HepG2 (cell line): Measurements from ENCODE around the gene SPHK1. TPM values are rescaled to one million over a fixed set of nuclear protein-coding genes. Genes with fewer than 3 reads are reported as not detected.

ENCODE experiments used
- BCL6 ChIP-seq: IDR thresholded peaks from 2 replicates; pipeline ENCODE4 v1.6.1; 2016; ENCODE audit warnings: missing genetic modification reagents, missing compliant biosample characterization
- BORCS8-MEF2B ChIP-seq: sonication (generic); formaldehyde crosslinking; IDR thresholded peaks from 2 replicates; pipeline ENCODE4 v1.8.0; 2022; ENCODE audit warnings: mild to moderate bottlenecking, missing genetic modification reagents
- CHCHD3 ChIP-seq: sonication (generic); formaldehyde crosslinking; IDR thresholded peaks from 2 replicates; pipeline ENCODE4 v1.8.0; 2022; ENCODE audit warnings: mild to moderate bottlenecking, missing genetic modification reagents, moderate library complexity
- DBP ChIP-seq: sonication (generic); formaldehyde crosslinking; IDR thresholded peaks from 2 replicates; pipeline ENCODE4 v1.4.0; 2020; ENCODE audit warnings: missing genetic modification reagents; ENCODE audit errors: not compliant biosample characterization
- GPN1 ChIP-seq: sonication (generic); formaldehyde crosslinking; IDR thresholded peaks from 2 replicates; pipeline ENCODE4 v1.5.1; 2020; ENCODE audit warnings: missing genetic modification reagents, borderline replicate concordance
- HNRNPLL ChIP-seq: fragments of 200-400 bp; formaldehyde crosslinking; IDR thresholded peaks from 2 replicates; pipeline ENCODE4 v1.6.1; 2017; ENCODE audit warnings: mild to moderate bottlenecking, low read depth, low read length; ENCODE audit not compliant: poor library complexity, severe bottlenecking
- KAT2B ChIP-seq: fragments of 150-350 bp; IDR thresholded peaks from 2 replicates; pipeline ENCODE4 v1.6.1; 2014; ENCODE audit warnings: low read depth, low read length, borderline replicate concordance
- KAT7 ChIP-seq: IDR thresholded peaks from 2 replicates; pipeline ENCODE4 v1.6.1; 2018; ENCODE audit warnings: borderline replicate concordance, missing compliant biosample characterization
- KDM4B ChIP-seq: sonication (generic); formaldehyde crosslinking; IDR thresholded peaks from 2 replicates; pipeline ENCODE4 v1.4.0; 2020; ENCODE audit warnings: missing genetic modification reagents
- PLRG1 ChIP-seq: fragments of 450-650 bp; conservative IDR thresholded peaks from 2 replicates; pipeline ENCODE4 v1.6.1; 2016
- PRDM15 ChIP-seq: sonication (generic); formaldehyde crosslinking; IDR thresholded peaks from 2 replicates; pipeline ENCODE4 v1.4.0; 2020; ENCODE audit warnings: missing genetic modification reagents
- SOX5 ChIP-seq: IDR thresholded peaks from 2 replicates; pipeline ENCODE4 v1.6.1; 2016; ENCODE audit warnings: borderline replicate concordance
- TRIM22 ChIP-seq: fragments of 450-650 bp; IDR thresholded peaks from 2 replicates; pipeline ENCODE4 v1.6.1; 2017
- WIZ ChIP-seq: sonication (generic); formaldehyde crosslinking; IDR thresholded peaks from 2 replicates; pipeline ENCODE4 v1.5.1; 2020; ENCODE audit warnings: mild to moderate bottlenecking, missing genetic modification reagents
- ZNF230 ChIP-seq: sonication (generic); formaldehyde crosslinking; IDR thresholded peaks from 2 replicates; pipeline ENCODE4 v1.4.0; 2020; ENCODE audit warnings: mild to moderate bottlenecking, missing genetic modification reagents
- ZNF44 ChIP-seq: sonication (generic); formaldehyde crosslinking; IDR thresholded peaks from 2 replicates; pipeline ENCODE4 v1.5.1; 2020; ENCODE audit warnings: mild to moderate bottlenecking, missing genetic modification reagents
- ZNF652 ChIP-seq: IDR thresholded peaks from 2 replicates; pipeline ENCODE4 v1.6.1; 2016; ENCODE audit warnings: low read depth, borderline replicate concordance
- ZNF780A ChIP-seq: sonication (generic); formaldehyde crosslinking; IDR thresholded peaks from 2 replicates; pipeline ENCODE4 v1.8.0; 2022; ENCODE audit warnings: mild to moderate bottlenecking, missing genetic modification reagents, moderate library complexity
- polyA plus RNA-seq, 8 experiments: library from polyadenylated mRNA; depleted of rRNA in 3 of 8; stranded (reverse) in 7 of 8; unstranded in 1 of 8; fragments of >200 nt; fragmentation: Illumina TruSeq in 4 of 8; extraction: Trizol in 4 of 8; gene quantifications; 2 replicates each; pipeline versions ENCODE4 v1.2.1 to v1.2.3, GENCODE V29; 2011 to 2016; ENCODE audit warnings: low read depth in 4 of 8, missing spikeins in 1 of 8, mixed read lengths in 1 of 8; ENCODE audit not compliant: insufficient read depth in 1 of 8
- total RNA-seq, 5 experiments: library from RNA; depleted of rRNA; stranded (reverse); fragments of >200 nt; fragmentation: Illumina TruSeq; extraction: Trizol; gene quantifications; 2 replicates each; pipeline ENCODE4 v1.2.3, GENCODE V29; 2016; ENCODE audit warnings: low read depth in 1 of 5
- TF ChIP-seq, protein P1 (sequence below): sonication (generic); formaldehyde crosslinking; IDR thresholded peaks from 2 replicates; pipeline ENCODE4 v1.9.0; 2021; ENCODE audit warnings: missing genetic modification reagents, borderline replicate concordance
- TF ChIP-seq, protein P2 (sequence below): sonication (generic); formaldehyde crosslinking; IDR thresholded peaks from 2 replicates; pipeline ENCODE4 v1.4.0; 2020; ENCODE audit warnings: mild to moderate bottlenecking, missing genetic modification reagents

The SPHK1 gene
- total and polyA plus RNA-seq, 2 of the 13 experiments (the other 11 are each of a cell fraction or from before 2014, with no cell fraction given) = 129 to 160 TPM

- TF ChIP-seq KDM4B (CRISPR knock-in tag) (no peak; the same call in 1 of the 2 replicates), CHCHD3 (CRISPR knock-in tag) (0 out of 2 replicates have a peak, but pooled peaks have one; percentile 77), BORCS8-MEF2B (CRISPR knock-in tag) (peak; percentile 60), TRIM22 (no peak), ZNF652 (CRISPR knock-in tag) (0 out of 2 replicates have a peak, but pooled peaks have one; percentile 5), HNRNPLL (peak; percentile 86), ZNF44 (CRISPR knock-in tag) (no peak), BCL6 (peak; percentile 87), ZNF780A (CRISPR knock-in tag) (no peak), ZNF230 (CRISPR knock-in tag) (no peak), KAT7 (CRISPR knock-in tag) (peak; percentile 89), WIZ (CRISPR knock-in tag) (peak; percentile 87; the same call in 1 of the 2 replicates), SOX5 (peak; percentile 75), PRDM15 (CRISPR knock-in tag) (no peak), DBP (no peak), PLRG1 (no peak), GPN1 (CRISPR knock-in tag) (no peak), KAT2B (no peak)
- TF ChIP-seq, protein P1, sequence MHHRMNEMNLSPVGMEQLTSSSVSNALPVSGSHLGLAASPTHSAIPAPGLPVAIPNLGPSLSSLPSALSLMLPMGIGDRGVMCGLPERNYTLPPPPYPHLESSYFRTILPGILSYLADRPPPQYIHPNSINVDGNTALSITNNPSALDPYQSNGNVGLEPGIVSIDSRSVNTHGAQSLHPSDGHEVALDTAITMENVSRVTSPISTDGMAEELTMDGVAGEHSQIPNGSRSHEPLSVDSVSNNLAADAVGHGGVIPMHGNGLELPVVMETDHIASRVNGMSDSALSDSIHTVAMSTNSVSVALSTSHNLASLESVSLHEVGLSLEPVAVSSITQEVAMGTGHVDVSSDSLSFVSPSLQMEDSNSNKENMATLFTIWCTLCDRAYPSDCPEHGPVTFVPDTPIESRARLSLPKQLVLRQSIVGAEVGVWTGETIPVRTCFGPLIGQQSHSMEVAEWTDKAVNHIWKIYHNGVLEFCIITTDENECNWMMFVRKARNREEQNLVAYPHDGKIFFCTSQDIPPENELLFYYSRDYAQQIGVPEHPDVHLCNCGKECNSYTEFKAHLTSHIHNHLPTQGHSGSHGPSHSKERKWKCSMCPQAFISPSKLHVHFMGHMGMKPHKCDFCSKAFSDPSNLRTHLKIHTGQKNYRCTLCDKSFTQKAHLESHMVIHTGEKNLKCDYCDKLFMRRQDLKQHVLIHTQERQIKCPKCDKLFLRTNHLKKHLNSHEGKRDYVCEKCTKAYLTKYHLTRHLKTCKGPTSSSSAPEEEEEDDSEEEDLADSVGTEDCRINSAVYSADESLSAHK (CRISPR knock-in tag) = peak; percentile 27; the same call in 1 of the 2 replicates
- TF ChIP-seq, protein P2, sequence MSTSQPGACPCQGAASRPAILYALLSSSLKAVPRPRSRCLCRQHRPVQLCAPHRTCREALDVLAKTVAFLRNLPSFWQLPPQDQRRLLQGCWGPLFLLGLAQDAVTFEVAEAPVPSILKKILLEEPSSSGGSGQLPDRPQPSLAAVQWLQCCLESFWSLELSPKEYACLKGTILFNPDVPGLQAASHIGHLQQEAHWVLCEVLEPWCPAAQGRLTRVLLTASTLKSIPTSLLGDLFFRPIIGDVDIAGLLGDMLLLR (CRISPR knock-in tag) = peak; percentile 69; the same call in 1 of the 2 replicates
These were observed 1.4 kb upstream of the SPHK1 start (continued) for GRCh38 chr17:76382803-76383545.
